Heart left ventricle (tissue), 13 donors: ENCODE results near the gene MYO16.

ENCODE experiments used
- CTCF ChIP-seq, 12 donors: fragments of 200-600 bp; sonication (generic) in 4 of 12; IDR thresholded peaks; one replicate each; pipeline versions ENCODE4 v1.5.0 to v1.8.0; 2018 to 2022; ENCODE audit warnings: antibody characterized with exemption in 12 of 12, mild to moderate bottlenecking in 5 of 12
- POLR2A ChIP-seq, 2 donors: fragments of 450-650 bp; IDR thresholded peaks; one replicate each; pipeline ENCODE4 v1.6.1; 2017; ENCODE audit warnings: antibody characterized with exemption in 2 of 2, mild to moderate bottlenecking in 2 of 2, moderate library complexity in 2 of 2
- donor health status: ischemic (EF 13 %, LVEDD 7.1; RV severe dilation, severe dysfunction).
- donor health status: DM: no; HTN: yes; CAD: no.
- donor health status: DM: no; HTN: no; CAD: no.
- donor health status: ischemic (EF 25% LVEDD 6.9; RV normal size, moderate dysfunction).
- donor health status: ischemic (EF 25% LVEDD 5.7; RV mildly dilated, moderate dysfunction).
- donor health status: ischemic (EF 35%, LVEDD 5.7; RV mildly dilated, moderate dysfunction).
- donor health status: nonischemic (EF 11% LVEDD 7.7; RV severe dilation, severe dysfunction).
- donor health status: DM: yes; HTN: yes; CAD: no.
- donor health status: PGD.
- donor health status: ischemic (EF 29% LVEDD 5.4; RV normal size, mild dysfunction).
- donor health status: nonischemic (EF 23%, LVEDD 6.1; RV moderate dilation, normal function).

GRCh38 chr13:108830916-108831315 lies 201.5 kb downstream of the MYO16 start:
- TF ChIP-seq CTCF (IDR thresholded peaks at IDR 0.05) (no peak), POLR2A (IDR thresholded peaks at IDR 0.05) (no peak)
